Erythroblast (primary cell): ENCODE data around the gene TAF7L.

Experiments
- GATA1 ChIP-seq: IDR thresholded peaks from 2 replicates; pipeline ENCODE4 v1.6.1; 2011; ENCODE audit warnings: low read depth, mild to moderate bottlenecking, control low read depth, low read length, moderate library complexity
- POLR2A ChIP-seq: IDR thresholded peaks from 2 replicates; pipeline ENCODE4 v1.6.1; 2011; ENCODE audit warnings: mild to moderate bottlenecking, low read length

GRCh38 chrX:101263766-101264165 lies 27.4 kb downstream of the TAF7L start:
- TF ChIP-seq POLR2A (no peak), GATA1 (no peak)
